WTC11 (cell line): ENCODE measurements around the gene ZDHHC4. TPM values are rescaled to one million over a fixed set of nuclear protein-coding genes. Genes with fewer than 3 reads are reported as not detected.

Source experiments
- ATAC-seq: fragments of 200-7000 bp; cut with Tn5 transposase; 2 replicates; pipeline ENCODE4 v1.10.0; 2021; ENCODE audit warnings: mild to moderate bottlenecking, moderate library complexity
- CTCF ChIA-PET: fragments of 300-600 bp; sonication (Branson Sonifier 250); formaldehyde crosslinking; loops from one replicate; lab custom pipeline; 2021; ENCODE audit warnings: antibody characterized with exemption; lab: Charles Lee
- POLR2A ChIA-PET: fragments of 350-600 bp; sonication (Branson Sonifier 250); formaldehyde crosslinking; loops from one replicate; lab custom pipeline; 2021; ENCODE audit warnings: antibody characterized with exemption; lab: Charles Lee
- DNase-seq: peaks from one replicate; pipeline ENCODE4 v3.0.0; 2021; ENCODE audit warnings: low spot score
- H3K27ac Mint-ChIP-seq: 2 replicates; pipeline ENCODE4 v1.8.0; 2021; ENCODE audit warnings: mixed read lengths
- H3K27me3 Mint-ChIP-seq: 2 replicates; pipeline ENCODE4 v1.8.0; 2021; ENCODE audit warnings: low read depth, mild to moderate bottlenecking, moderate library complexity, mixed read lengths
- H3K36me3 Mint-ChIP-seq: 2 replicates; pipeline ENCODE4 v1.8.0; 2021; ENCODE audit warnings: mixed read lengths
- H3K4me1 Mint-ChIP-seq: 2 replicates; pipeline ENCODE4 v1.8.0; 2022; ENCODE audit warnings: mixed read lengths
- H3K4me3 Mint-ChIP-seq: 2 replicates; pipeline ENCODE4 v1.8.0; 2021; ENCODE audit warnings: mild to moderate bottlenecking, moderate library complexity, mixed read lengths
- H3K9me3 Mint-ChIP-seq: 2 replicates; pipeline ENCODE4 v1.8.0; 2021; ENCODE audit warnings: mixed read lengths
- CBFB ChIP-seq: sonication (generic); formaldehyde crosslinking; IDR thresholded peaks from 2 replicates; pipeline ENCODE4 v1.8.1; 2022; ENCODE audit warnings: mild to moderate bottlenecking, low read depth, missing genetic modification reagents
- FOXP1 ChIP-seq: sonication (generic); formaldehyde crosslinking; IDR thresholded peaks from 2 replicates; pipeline ENCODE4 v1.8.0; 2022; ENCODE audit warnings: missing genetic modification reagents, mild to moderate bottlenecking, moderate library complexity, borderline replicate concordance
- MXD4 ChIP-seq: fragments of 250-450 bp; sonication (Bioruptor Pico); IDR thresholded peaks from 2 replicates; pipeline ENCODE4 v1.8.0; 2021; ENCODE audit warnings: mild to moderate bottlenecking, moderate library complexity, borderline replicate concordance
- PRRX2 ChIP-seq: fragments of 250-450 bp; sonication (Bioruptor Pico); IDR thresholded peaks from 2 replicates; pipeline ENCODE4 v1.8.0; 2021; ENCODE audit warnings: mild to moderate bottlenecking
- ZBTB21 ChIP-seq: sonication (generic); formaldehyde crosslinking; IDR thresholded peaks from 2 replicates; pipeline ENCODE4 v1.8.1; 2023; ENCODE audit warnings: mild to moderate bottlenecking, missing genetic modification reagents, borderline replicate concordance
- ZNF317 ChIP-seq: sonication (generic); formaldehyde crosslinking; IDR thresholded peaks from 2 replicates; pipeline ENCODE4 v1.8.1; 2023; ENCODE audit warnings: low read depth, mild to moderate bottlenecking, moderate library complexity, missing genetic modification reagents, borderline replicate concordance
- ZNF671 ChIP-seq: fragments of 250-450 bp; sonication (Bioruptor Pico); IDR thresholded peaks from 2 replicates; pipeline ENCODE4 v1.8.0; 2021; ENCODE audit warnings: mild to moderate bottlenecking
- total RNA-seq: library from RNA; stranded (reverse); gene quantifications from 3 replicates; pipeline ENCODE4 v1.2.3, GENCODE V29; 2021
- TF ChIP-seq, protein P1 (sequence below): fragments of 250-450 bp; sonication (Bioruptor Pico); IDR thresholded peaks from 2 replicates; pipeline ENCODE4 v1.9.0; 2021; ENCODE audit warnings: moderate library complexity, mild to moderate bottlenecking, inconsistent platforms, borderline replicate concordance
- TF ChIP-seq, protein P2 (sequence below): sonication (generic); formaldehyde crosslinking; IDR thresholded peaks from 2 replicates; pipeline ENCODE4 v1.8.0; 2023; ENCODE audit warnings: mild to moderate bottlenecking, missing genetic modification reagents
- TF ChIP-seq, protein P3 (sequence below): sonication (generic); formaldehyde crosslinking; IDR thresholded peaks from 2 replicates; pipeline ENCODE4 v1.8.1; 2023; ENCODE audit warnings: mild to moderate bottlenecking, missing genetic modification reagents, moderate library complexity
- TF ChIP-seq, protein P4 (sequence below): sonication (generic); formaldehyde crosslinking; IDR thresholded peaks from 2 replicates; pipeline ENCODE4 v1.8.1; 2023; ENCODE audit warnings: mild to moderate bottlenecking, moderate library complexity, missing genetic modification reagents
- TF ChIP-seq, protein P5 (sequence below): fragments of 250-450 bp; sonication (Bioruptor Pico); IDR thresholded peaks from 2 replicates; pipeline ENCODE4 v1.9.0; 2021; ENCODE audit warnings: mild to moderate bottlenecking, borderline replicate concordance
- TF ChIP-seq, protein P6 (sequence below): sonication (generic); formaldehyde crosslinking; IDR thresholded peaks from 2 replicates; pipeline ENCODE4 v1.8.1; 2023; ENCODE audit warnings: mild to moderate bottlenecking, missing genetic modification reagents
- TF ChIP-seq, protein P7 (sequence below): sonication (generic); formaldehyde crosslinking; conservative IDR thresholded peaks from 2 replicates; pipeline ENCODE4 v1.8.1; 2022; ENCODE audit warnings: mild to moderate bottlenecking, missing genetic modification reagents

Gene ZDHHC4
- total RNA-seq, 1 experiment from 2014 or later: 37.7 TPM

DNA sequence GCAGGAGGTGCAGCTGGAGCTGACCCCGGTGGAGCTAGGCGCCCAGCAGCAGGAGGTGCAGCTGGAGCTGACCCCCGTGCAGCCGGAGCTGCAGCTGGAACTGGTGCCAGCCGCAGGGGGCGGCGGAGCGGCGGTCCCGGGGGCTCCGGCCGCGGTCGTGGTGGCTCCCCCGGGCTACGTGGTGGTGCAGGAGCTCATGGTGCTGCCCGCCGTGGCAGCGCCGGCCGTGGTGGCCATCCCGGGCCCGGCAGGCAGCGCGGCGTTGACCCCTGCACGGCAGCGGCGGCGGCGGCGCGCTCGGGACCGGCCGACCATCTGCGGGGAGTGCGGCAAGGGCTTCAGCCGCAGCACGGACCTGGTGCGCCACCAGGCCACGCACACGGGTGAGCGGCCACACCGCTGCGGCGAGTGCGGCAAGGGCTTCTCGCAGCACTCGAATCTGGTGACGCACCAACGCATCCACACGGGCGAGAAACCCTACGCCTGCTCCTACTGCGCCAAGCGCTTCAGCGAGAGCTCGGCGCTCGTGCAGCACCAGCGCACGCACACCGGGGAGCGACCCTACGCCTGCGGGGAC is 45.0 kb downstream of the ZDHHC4 start (continued):
- TF ChIP-seq, protein P1, sequence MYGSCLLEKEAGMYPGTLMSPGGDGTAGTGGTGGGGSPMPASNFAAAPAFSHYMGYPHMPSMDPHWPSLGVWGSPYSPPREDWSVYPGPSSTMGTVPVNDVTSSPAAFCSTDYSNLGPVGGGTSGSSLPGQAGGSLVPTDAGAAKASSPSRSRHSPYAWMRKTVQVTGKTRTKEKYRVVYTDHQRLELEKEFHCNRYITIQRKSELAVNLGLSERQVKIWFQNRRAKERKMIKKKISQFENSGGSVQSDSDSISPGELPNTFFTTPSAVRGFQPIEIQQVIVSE (CRISPR knock-in tag): no peak
- TF ChIP-seq, protein P2, sequence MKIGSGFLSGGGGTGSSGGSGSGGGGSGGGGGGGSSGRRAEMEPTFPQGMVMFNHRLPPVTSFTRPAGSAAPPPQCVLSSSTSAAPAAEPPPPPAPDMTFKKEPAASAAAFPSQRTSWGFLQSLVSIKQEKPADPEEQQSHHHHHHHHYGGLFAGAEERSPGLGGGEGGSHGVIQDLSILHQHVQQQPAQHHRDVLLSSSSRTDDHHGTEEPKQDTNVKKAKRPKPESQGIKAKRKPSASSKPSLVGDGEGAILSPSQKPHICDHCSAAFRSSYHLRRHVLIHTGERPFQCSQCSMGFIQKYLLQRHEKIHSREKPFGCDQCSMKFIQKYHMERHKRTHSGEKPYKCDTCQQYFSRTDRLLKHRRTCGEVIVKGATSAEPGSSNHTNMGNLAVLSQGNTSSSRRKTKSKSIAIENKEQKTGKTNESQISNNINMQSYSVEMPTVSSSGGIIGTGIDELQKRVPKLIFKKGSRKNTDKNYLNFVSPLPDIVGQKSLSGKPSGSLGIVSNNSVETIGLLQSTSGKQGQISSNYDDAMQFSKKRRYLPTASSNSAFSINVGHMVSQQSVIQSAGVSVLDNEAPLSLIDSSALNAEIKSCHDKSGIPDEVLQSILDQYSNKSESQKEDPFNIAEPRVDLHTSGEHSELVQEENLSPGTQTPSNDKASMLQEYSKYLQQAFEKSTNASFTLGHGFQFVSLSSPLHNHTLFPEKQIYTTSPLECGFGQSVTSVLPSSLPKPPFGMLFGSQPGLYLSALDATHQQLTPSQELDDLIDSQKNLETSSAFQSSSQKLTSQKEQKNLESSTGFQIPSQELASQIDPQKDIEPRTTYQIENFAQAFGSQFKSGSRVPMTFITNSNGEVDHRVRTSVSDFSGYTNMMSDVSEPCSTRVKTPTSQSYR (CRISPR knock-in tag): no peak
- TF ChIP-seq, protein P3, sequence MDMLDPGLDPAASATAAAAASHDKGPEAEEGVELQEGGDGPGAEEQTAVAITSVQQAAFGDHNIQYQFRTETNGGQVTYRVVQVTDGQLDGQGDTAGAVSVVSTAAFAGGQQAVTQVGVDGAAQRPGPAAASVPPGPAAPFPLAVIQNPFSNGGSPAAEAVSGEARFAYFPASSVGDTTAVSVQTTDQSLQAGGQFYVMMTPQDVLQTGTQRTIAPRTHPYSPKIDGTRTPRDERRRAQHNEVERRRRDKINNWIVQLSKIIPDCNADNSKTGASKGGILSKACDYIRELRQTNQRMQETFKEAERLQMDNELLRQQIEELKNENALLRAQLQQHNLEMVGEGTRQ (CRISPR knock-in tag): no peak
- TF ChIP-seq CBFB: no peak
- TF ChIP-seq, protein P4, sequence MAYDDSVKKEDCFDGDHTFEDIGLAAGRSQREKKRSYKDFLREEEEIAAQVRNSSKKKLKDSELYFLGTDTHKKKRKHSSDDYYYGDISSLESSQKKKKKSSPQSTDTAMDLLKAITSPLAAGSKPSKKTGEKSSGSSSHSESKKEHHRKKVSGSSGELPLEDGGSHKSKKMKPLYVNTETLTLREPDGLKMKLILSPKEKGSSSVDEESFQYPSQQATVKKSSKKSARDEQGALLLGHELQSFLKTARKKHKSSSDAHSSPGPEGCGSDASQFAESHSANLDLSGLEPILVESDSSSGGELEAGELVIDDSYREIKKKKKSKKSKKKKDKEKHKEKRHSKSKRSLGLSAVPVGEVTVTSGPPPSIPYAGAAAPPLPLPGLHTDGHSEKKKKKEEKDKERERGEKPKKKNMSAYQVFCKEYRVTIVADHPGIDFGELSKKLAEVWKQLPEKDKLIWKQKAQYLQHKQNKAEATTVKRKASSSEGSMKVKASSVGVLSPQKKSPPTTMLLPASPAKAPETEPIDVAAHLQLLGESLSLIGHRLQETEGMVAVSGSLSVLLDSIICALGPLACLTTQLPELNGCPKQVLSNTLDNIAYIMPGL (CRISPR knock-in tag): no peak

DNA sequence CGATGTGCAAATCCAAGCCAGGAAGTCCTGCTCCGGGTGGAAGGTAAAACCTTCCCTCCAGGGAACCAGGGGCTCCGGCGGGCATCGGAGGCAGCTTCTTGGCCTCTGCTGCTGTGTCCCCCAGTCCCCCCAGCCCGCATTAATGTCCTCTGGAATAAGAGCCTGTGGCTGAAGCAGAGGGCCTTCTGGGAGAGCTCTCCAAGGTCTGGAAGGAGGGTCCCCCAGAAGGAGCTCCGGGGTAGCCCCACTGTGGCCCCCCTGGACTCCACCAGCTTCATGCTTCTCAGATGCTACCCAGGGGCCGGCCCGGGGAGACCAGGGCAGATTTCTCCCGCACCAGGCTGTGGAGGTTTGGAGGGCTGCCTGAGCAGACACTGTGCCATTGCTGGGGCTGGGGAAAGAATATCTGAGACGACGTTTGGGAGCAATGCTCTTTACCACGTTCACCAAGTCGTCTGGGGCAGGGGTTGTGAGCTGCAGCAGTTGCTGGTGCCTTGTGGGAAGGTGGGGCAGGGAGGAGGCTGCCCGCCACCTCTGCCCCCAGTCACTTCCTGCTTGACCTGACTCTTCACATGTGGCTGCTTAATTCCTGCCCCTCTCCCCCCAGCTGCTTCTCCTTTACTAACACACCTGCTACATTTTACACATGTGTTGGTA is 46.5 kb downstream of the ZDHHC4 start:
- peaks cover 14% of the 10 kb centered on the region for H3K36me3 Mint-ChIP-seq
- CTCF ChIA-PET: no interaction called here
- H3K4me1 Mint-ChIP-seq: no peaks in the 10 kb centered on the region
- POLR2A ChIA-PET: no interaction called here
- DNase-seq (no peak), ATAC-seq (no peak)
- H3K27ac Mint-ChIP-seq: no peak overlapping the region
- H3K4me3 Mint-ChIP-seq: no peak overlapping the region
- no peaks in the 10 kb centered on the region for H3K9me3 Mint-ChIP-seq
- no peaks in the 10 kb centered on the region for H3K27me3 Mint-ChIP-seq
- TF ChIP-seq, protein P5, sequence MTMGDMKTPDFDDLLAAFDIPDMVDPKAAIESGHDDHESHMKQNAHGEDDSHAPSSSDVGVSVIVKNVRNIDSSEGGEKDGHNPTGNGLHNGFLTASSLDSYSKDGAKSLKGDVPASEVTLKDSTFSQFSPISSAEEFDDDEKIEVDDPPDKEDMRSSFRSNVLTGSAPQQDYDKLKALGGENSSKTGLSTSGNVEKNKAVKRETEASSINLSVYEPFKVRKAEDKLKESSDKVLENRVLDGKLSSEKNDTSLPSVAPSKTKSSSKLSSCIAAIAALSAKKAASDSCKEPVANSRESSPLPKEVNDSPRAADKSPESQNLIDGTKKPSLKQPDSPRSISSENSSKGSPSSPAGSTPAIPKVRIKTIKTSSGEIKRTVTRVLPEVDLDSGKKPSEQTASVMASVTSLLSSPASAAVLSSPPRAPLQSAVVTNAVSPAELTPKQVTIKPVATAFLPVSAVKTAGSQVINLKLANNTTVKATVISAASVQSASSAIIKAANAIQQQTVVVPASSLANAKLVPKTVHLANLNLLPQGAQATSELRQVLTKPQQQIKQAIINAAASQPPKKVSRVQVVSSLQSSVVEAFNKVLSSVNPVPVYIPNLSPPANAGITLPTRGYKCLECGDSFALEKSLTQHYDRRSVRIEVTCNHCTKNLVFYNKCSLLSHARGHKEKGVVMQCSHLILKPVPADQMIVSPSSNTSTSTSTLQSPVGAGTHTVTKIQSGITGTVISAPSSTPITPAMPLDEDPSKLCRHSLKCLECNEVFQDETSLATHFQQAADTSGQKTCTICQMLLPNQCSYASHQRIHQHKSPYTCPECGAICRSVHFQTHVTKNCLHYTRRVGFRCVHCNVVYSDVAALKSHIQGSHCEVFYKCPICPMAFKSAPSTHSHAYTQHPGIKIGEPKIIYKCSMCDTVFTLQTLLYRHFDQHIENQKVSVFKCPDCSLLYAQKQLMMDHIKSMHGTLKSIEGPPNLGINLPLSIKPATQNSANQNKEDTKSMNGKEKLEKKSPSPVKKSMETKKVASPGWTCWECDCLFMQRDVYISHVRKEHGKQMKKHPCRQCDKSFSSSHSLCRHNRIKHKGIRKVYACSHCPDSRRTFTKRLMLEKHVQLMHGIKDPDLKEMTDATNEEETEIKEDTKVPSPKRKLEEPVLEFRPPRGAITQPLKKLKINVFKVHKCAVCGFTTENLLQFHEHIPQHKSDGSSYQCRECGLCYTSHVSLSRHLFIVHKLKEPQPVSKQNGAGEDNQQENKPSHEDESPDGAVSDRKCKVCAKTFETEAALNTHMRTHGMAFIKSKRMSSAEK (CRISPR knock-in tag): no peak
- TF ChIP-seq ZBTB21 (CRISPR knock-in tag) (no peak), ZNF317 (no peak), MXD4 (CRISPR knock-in tag) (no peak), ZNF671 (CRISPR knock-in tag) (no peak), PRRX2 (no peak), FOXP1 (no peak)
- TF ChIP-seq, protein P6, sequence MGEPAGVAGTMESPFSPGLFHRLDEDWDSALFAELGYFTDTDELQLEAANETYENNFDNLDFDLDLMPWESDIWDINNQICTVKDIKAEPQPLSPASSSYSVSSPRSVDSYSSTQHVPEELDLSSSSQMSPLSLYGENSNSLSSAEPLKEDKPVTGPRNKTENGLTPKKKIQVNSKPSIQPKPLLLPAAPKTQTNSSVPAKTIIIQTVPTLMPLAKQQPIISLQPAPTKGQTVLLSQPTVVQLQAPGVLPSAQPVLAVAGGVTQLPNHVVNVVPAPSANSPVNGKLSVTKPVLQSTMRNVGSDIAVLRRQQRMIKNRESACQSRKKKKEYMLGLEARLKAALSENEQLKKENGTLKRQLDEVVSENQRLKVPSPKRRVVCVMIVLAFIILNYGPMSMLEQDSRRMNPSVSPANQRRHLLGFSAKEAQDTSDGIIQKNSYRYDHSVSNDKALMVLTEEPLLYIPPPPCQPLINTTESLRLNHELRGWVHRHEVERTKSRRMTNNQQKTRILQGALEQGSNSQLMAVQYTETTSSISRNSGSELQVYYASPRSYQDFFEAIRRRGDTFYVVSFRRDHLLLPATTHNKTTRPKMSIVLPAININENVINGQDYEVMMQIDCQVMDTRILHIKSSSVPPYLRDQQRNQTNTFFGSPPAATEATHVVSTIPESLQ (CRISPR knock-in tag): no peak
- TF ChIP-seq, protein P7, sequence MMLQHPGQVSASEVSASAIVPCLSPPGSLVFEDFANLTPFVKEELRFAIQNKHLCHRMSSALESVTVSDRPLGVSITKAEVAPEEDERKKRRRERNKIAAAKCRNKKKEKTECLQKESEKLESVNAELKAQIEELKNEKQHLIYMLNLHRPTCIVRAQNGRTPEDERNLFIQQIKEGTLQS (CRISPR knock-in tag): no peak
- TF ChIP-seq, protein P4 (CRISPR knock-in tag): no peak
